Measurements from ENCODE around the gene TAAR6.

Gene TAAR6, protein sequence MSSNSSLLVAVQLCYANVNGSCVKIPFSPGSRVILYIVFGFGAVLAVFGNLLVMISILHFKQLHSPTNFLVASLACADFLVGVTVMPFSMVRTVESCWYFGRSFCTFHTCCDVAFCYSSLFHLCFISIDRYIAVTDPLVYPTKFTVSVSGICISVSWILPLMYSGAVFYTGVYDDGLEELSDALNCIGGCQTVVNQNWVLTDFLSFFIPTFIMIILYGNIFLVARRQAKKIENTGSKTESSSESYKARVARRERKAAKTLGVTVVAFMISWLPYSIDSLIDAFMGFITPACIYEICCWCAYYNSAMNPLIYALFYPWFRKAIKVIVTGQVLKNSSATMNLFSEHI
- long read RNA-seq, result 0 reads

DNA sequence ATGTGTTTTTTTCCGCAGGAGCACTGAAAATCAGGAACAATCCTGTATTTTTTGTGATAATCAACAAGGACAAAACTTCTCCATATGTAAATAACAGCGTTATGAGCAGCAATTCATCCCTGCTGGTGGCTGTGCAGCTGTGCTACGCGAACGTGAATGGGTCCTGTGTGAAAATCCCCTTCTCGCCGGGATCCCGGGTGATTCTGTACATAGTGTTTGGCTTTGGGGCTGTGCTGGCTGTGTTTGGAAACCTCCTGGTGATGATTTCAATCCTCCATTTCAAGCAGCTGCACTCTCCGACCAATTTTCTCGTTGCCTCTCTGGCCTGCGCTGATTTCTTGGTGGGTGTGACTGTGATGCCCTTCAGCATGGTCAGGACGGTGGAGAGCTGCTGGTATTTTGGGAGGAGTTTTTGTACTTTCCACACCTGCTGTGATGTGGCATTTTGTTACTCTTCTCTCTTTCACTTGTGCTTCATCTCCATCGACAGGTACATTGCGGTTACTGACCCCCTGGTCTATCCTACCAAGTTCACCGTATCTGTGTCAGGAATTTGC is at the start of gene TAAR6:
TSS of gene TAAR6 (plus strand) at position 102 of the 557 bp plus-strand sequence. CDS start at position 102, 0 bp downstream.
- Histone ChIP-seq H3K27ac (replicated peaks) (no peak within 1 kb of the TSS), H3K4me3 (replicated peaks; ENCODE audit: insufficient read depth, low read length) (no peak within 1 kb of the TSS), H3K27me3 (ENCODE audit: insufficient read depth, poor library complexity, severe bottlenecking) (peaks cover 2% of the 10 kb centered on the region)
- TF ChIP-seq, protein P1, sequence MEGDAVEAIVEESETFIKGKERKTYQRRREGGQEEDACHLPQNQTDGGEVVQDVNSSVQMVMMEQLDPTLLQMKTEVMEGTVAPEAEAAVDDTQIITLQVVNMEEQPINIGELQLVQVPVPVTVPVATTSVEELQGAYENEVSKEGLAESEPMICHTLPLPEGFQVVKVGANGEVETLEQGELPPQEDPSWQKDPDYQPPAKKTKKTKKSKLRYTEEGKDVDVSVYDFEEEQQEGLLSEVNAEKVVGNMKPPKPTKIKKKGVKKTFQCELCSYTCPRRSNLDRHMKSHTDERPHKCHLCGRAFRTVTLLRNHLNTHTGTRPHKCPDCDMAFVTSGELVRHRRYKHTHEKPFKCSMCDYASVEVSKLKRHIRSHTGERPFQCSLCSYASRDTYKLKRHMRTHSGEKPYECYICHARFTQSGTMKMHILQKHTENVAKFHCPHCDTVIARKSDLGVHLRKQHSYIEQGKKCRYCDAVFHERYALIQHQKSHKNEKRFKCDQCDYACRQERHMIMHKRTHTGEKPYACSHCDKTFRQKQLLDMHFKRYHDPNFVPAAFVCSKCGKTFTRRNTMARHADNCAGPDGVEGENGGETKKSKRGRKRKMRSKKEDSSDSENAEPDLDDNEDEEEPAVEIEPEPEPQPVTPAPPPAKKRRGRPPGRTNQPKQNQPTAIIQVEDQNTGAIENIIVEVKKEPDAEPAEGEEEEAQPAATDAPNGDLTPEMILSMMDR (IDR thresholded peaks at IDR 0.05; ENCODE audit: insufficient read depth, low read length), result no peak
- no peak for DNase-seq (ENCODE audit: low read depth in 1 of 2, low spot score in 1 of 2)

DNA sequence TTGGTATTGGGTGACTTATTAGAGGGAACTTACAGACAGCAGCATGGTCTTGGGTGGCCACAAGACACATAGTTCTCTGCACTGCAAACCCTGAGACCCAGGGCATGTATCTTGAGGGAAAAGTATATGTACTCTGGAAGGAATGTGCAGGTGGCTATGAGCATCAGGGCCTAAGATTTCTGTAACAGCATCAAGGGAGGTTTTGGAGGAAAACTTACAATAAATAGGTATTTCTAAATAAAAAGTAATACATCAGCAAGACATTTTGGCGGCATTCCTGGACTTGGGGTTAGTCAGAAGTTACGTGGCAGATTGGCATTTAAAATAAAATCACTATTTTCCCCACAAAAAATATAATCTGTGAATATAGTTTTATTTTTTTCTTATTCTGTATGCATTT is 49.2 kb upstream of the TAAR6 start:
- H3K27ac ChIP-seq (replicated peaks), result no peak overlapping the region
- TF ChIP-seq, protein P1 (IDR thresholded peaks at IDR 0.05; ENCODE audit: insufficient read depth, low read length), result no peak
- TF ChIP-seq GABPA (IDR thresholded peaks at IDR 0.05; ENCODE audit: low read depth) (no peak), POLR2AphosphoS5 (IDR thresholded peaks at IDR 0.05; ENCODE audit: low read depth) (no peak), SPI1 (IDR thresholded peaks at IDR 0.05; ENCODE audit: borderline replicate concordance, low read depth) (no peak)
- TF ChIP-seq, protein P2, sequence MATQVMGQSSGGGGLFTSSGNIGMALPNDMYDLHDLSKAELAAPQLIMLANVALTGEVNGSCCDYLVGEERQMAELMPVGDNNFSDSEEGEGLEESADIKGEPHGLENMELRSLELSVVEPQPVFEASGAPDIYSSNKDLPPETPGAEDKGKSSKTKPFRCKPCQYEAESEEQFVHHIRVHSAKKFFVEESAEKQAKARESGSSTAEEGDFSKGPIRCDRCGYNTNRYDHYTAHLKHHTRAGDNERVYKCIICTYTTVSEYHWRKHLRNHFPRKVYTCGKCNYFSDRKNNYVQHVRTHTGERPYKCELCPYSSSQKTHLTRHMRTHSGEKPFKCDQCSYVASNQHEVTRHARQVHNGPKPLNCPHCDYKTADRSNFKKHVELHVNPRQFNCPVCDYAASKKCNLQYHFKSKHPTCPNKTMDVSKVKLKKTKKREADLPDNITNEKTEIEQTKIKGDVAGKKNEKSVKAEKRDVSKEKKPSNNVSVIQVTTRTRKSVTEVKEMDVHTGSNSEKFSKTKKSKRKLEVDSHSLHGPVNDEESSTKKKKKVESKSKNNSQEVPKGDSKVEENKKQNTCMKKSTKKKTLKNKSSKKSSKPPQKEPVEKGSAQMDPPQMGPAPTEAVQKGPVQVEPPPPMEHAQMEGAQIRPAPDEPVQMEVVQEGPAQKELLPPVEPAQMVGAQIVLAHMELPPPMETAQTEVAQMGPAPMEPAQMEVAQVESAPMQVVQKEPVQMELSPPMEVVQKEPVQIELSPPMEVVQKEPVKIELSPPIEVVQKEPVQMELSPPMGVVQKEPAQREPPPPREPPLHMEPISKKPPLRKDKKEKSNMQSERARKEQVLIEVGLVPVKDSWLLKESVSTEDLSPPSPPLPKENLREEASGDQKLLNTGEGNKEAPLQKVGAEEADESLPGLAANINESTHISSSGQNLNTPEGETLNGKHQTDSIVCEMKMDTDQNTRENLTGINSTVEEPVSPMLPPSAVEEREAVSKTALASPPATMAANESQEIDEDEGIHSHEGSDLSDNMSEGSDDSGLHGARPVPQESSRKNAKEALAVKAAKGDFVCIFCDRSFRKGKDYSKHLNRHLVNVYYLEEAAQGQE (IDR thresholded peaks at IDR 0.05; ENCODE audit: insufficient replicate concordance, low read depth), result no peak

DNA sequence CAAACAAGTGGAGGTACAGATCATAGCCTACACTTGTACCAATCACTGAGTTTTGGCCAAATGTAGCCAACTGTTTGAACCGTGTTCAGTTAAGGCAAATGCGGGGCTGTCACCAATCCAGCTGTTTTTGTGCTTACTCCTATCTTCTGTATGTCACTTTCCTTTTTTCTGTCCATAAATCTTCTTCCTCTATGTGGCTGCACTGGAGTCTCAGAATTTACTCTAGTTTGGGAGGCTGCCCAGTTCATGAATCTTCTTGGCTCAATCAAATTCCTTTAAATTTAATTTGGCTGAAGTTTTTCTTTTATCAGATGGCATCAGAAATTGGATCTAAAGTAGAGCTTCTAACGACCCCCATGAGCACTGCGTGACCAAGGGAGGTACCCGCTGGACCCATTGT is 45.5 kb upstream of the TAAR6 start:
- peaks cover 11% of the 10 kb centered on the region for H3K27me3 ChIP-seq (ENCODE audit: insufficient read depth, poor library complexity, severe bottlenecking)
- DNase-seq (ENCODE audit: low read depth in 1 of 2, low spot score in 1 of 2), result no peak
- H3K4me3 ChIP-seq (replicated peaks; ENCODE audit: insufficient read depth, low read length), result no peak overlapping the region
- H3K27ac ChIP-seq (replicated peaks), result no peak overlapping the region
- TF ChIP-seq, protein P1 (IDR thresholded peaks at IDR 0.05; ENCODE audit: insufficient read depth, low read length), result no peak
- TF ChIP-seq SPI1 (IDR thresholded peaks at IDR 0.05; ENCODE audit: borderline replicate concordance, low read depth), result no peak
- TF ChIP-seq POLR2AphosphoS5 (IDR thresholded peaks at IDR 0.05; ENCODE audit: low read depth), result no peak
- TF ChIP-seq, protein P2 (IDR thresholded peaks at IDR 0.05; ENCODE audit: insufficient replicate concordance, low read depth), result no peak
- TF ChIP-seq GABPA (IDR thresholded peaks at IDR 0.05; ENCODE audit: low read depth), result no peak

More for the DNA sequence above, 49.2 kb upstream of the TAAR6 start:
- peaks cover 11% of the 10 kb centered on the region for H3K27me3 ChIP-seq (ENCODE audit: insufficient read depth, poor library complexity, severe bottlenecking)
- DNase-seq (ENCODE audit: low read depth in 1 of 2, low spot score in 1 of 2), result no peak
- no peak overlapping the region for H3K4me3 ChIP-seq (replicated peaks; ENCODE audit: insufficient read depth, low read length)
